Mammary epithelial cell (primary cell): ENCODE measurements around the gene PRSS27.

Experiments used
- CTCF ChIP-seq, 2 donors: IDR thresholded peaks in 1 of 2; conservative IDR thresholded peaks in 1 of 2; 2 replicates each; pipeline ENCODE4 v1.5.1; 2011 to 2012; ENCODE audit warnings: inconsistent platforms in 2 of 2, low read length in 2 of 2, mild to moderate bottlenecking in 2 of 2, control low read depth in 1 of 2, low read depth in 1 of 2; ENCODE audit not compliant: insufficient read depth in 1 of 2; ENCODE audit errors: extremely low read depth in 1 of 2
- EZH2 ChIP-seq: IDR thresholded peaks from 2 replicates; pipeline ENCODE4 v1.6.1; 2012; ENCODE audit warnings: low read length, inconsistent platforms, borderline replicate concordance

- TF ChIP-seq CTCF (conservative IDR thresholded peaks at IDR 0.05 in 1 of 2, IDR thresholded peaks at IDR 0.05 in 1 of 2; ENCODE audit: extremely low read depth in 1 of 2, insufficient read depth in 1 of 2, low read depth in 1 of 2, low read length in 2 of 2) (no peak), EZH2 (no peak)
Observed at GRCh38 chr16:2763173-2763572, 43.1 kb upstream of the PRSS27 start.
